Body of pancreas (tissue), 4 donors: ENCODE measurements around the gene PDZD2. TPM values are rescaled to one million over a fixed set of nuclear protein-coding genes. Genes with fewer than 3 reads are reported as not detected.

ENCODE experiments used
- ATAC-seq: fragments of 150-250 bp; one replicate; pipeline ENCODE4 v1.9.1; 2016
- DNase-seq, 4 donors: peaks; one replicate each; pipeline ENCODE4 v3.0.0-alpha.2; 2019
- H3K27ac ChIP-seq, 4 donors: fragments of 200-600 bp; sonication (generic); 1 replicate in 3 of 4; 2 replicates in 1 of 4; pipeline versions ENCODE4 v1.5.1 to v1.6.1; 2016 to 2019; ENCODE audit warnings: mild to moderate bottlenecking in 1 of 4, mixed read lengths in 1 of 4, moderate library complexity in 1 of 4
- H3K27me3 ChIP-seq, 2 donors: fragments of 200-600 bp; sonication (generic); one replicate each; pipeline ENCODE4 v1.6.0; 2016; ENCODE audit warnings: mild to moderate bottlenecking in 1 of 2
- H3K36me3 ChIP-seq, 2 donors: fragments of 200-600 bp; sonication (generic); replicated peaks in 1 of 2; 2 replicates each; pipeline ENCODE4 v1.5.1; 2016; ENCODE audit warnings: low read depth in 2 of 2; ENCODE audit not compliant: insufficient read depth in 1 of 2
- H3K4me1 ChIP-seq: fragments of 200-600 bp; sonication (generic); one replicate; pipeline ENCODE4 v1.6.0; 2016
- H3K4me3 ChIP-seq, 2 donors: fragments of 200-600 bp; sonication (generic); 1 replicate in 1 of 2; 2 replicates in 1 of 2; pipeline ENCODE4 v1.5.1; 2016 to 2019
- H3K9me3 ChIP-seq, 3 donors: fragments of 200-600 bp; sonication (generic); 1 replicate in 2 of 3; 2 replicates in 1 of 3; pipeline ENCODE4 v1.5.1; 2016
- CTCF ChIP-seq, 7 experiments: fragments of 450-650 bp in 4 of 7; fragments of 200-600 bp in 3 of 7; sonication (generic) in 3 of 7; IDR thresholded peaks; one replicate each; pipeline ENCODE4 v1.5.1; 2016 to 2019; ENCODE audit warnings: antibody characterized with exemption in 7 of 7
- POLR2A ChIP-seq, 3 donors: fragments of 450-650 bp; IDR thresholded peaks; one replicate each; pipeline ENCODE4 v1.6.1; 2016; ENCODE audit warnings: antibody characterized with exemption in 3 of 3, mild to moderate bottlenecking in 2 of 3
- WGBS, 2 donors: methylation state at CpG; one replicate each; pipeline ENCODE4 v1.1.5; 2017; 5-methylcytosine and 5-hydroxymethylcytosine counted together
- intact Hi-C: fragments of 100-400 bp; cut with DNase I; formaldehyde crosslinking; loops from one replicate; pipeline ENCODE4 v1.15.1; 2023
- total RNA-seq, 2 donors: library from RNA; depleted of rRNA; stranded (reverse); fragments of >200 nt; gene quantifications; one replicate each; pipeline ENCODE4 v1.1.0, GENCODE V29; 2016

The PDZD2 gene
- total RNA-seq, 2 donors from 2014 or later: 3.9 to 12.9 TPM

- 27 to 38% methylated on average over 3 of the region's 3 CpGs for WGBS, 2 donors
- intact Hi-C loops: no loop called here
- Histone ChIP-seq H3K36me3 (no peaks in the 10 kb centered on the region), H3K4me1 (no peaks in the 10 kb centered on the region), H3K9me3 (no peaks in the 10 kb centered on the region), H3K27me3 (no peaks in the 10 kb centered on the region), H3K27ac (no peak overlapping the region), H3K4me3 (no peak overlapping the region)
- DNase-seq: no peak
- ATAC-seq: no peak
- TF ChIP-seq CTCF (IDR thresholded peaks at IDR 0.05): no peak
- no peak for TF ChIP-seq POLR2A (IDR thresholded peaks at IDR 0.05)
Measured at GRCh38 chr5:32021771-32022170, 382.8 kb downstream of the PDZD2 start.

- H3K4me3 ChIP-seq: no peak overlapping the region
- H3K27ac ChIP-seq: no peak overlapping the region
- H3K4me1 ChIP-seq: no peaks in the 10 kb centered on the region
- no peaks in the 10 kb centered on the region for H3K9me3 ChIP-seq
- H3K27me3 ChIP-seq: no peaks in the 10 kb centered on the region
- DNase-seq: no peak
- TF ChIP-seq CTCF (IDR thresholded peaks at IDR 0.05) (no peak), POLR2A (IDR thresholded peaks at IDR 0.05) (no peak)
- ATAC-seq: no peak
- intact Hi-C loops: no loop called here
- 81 to 98% methylated on average over 2 of the region's 2 CpGs for WGBS, 2 donors
- H3K36me3 ChIP-seq: no peaks in the 10 kb centered on the region
Measured at GRCh38 chr5:32022638-32023037, 383.7 kb downstream of the PDZD2 start.

- WGBS, 2 donors: 56 to 76% methylated on average over 8 of the region's 8 CpGs
- intact Hi-C loops: no loop called here
- no peak for ATAC-seq
- no peak overlapping the region for H3K4me3 ChIP-seq
- H3K27me3 ChIP-seq: no peaks in the 10 kb centered on the region
- TF ChIP-seq CTCF (IDR thresholded peaks at IDR 0.05): no peak
- no peak for TF ChIP-seq POLR2A (IDR thresholded peaks at IDR 0.05)
- no peak overlapping the region for H3K27ac ChIP-seq
- H3K36me3 ChIP-seq: no peaks in the 10 kb centered on the region
- no peaks in the 10 kb centered on the region for H3K4me1 ChIP-seq
- no peak for DNase-seq
- no peaks in the 10 kb centered on the region for H3K9me3 ChIP-seq
Measured at GRCh38 chr5:32023816-32024215, 384.9 kb downstream of the PDZD2 start.

- Histone ChIP-seq H3K4me1 (no peaks in the 10 kb centered on the region), H3K4me3 (no peak overlapping the region), H3K27me3 (no peaks in the 10 kb centered on the region), H3K36me3 (no peaks in the 10 kb centered on the region), H3K9me3 (no peaks in the 10 kb centered on the region), H3K27ac (no peak overlapping the region)
- no peak for TF ChIP-seq CTCF (IDR thresholded peaks at IDR 0.05)
- TF ChIP-seq POLR2A (IDR thresholded peaks at IDR 0.05): no peak
- no peak for DNase-seq
- WGBS, 2 donors: 75 to 89% methylated on average over 2 of the region's 2 CpGs
- no peak for ATAC-seq
- intact Hi-C loops: no loop called here
Measured at GRCh38 chr5:32024751-32025150, 385.8 kb downstream of the PDZD2 start.

- Histone ChIP-seq H3K4me3 (no peak overlapping the region), H3K9me3 (no peaks in the 10 kb centered on the region), H3K27ac (peak overlapping the region in 2 of 4 donors; percentile 11 to 27), H3K36me3 (no peaks in the 10 kb centered on the region), H3K27me3 (no peaks in the 10 kb centered on the region), H3K4me1 (peaks cover under 1% of the 10 kb centered on the region)
- intact Hi-C loops: no loop called here
- DNase-seq: no peak
- ATAC-seq: no peak
- WGBS, 2 donors: 49 to 55% methylated on average over 14 of the region's 14 CpGs
- TF ChIP-seq POLR2A (IDR thresholded peaks at IDR 0.05) (no peak), CTCF (IDR thresholded peaks at IDR 0.05) (no peak)
Measured at GRCh38 chr5:32027093-32027716, 388.3 kb downstream of the PDZD2 start.
